ENCODE results near the gene CABLES2.

Gene CABLES2

GRCh38 chr20:62350629-62351422, 56.3 kb downstream of the CABLES2 start:
- no peak for DNase-seq (ENCODE audit: low read depth in 1 of 2, low spot score in 1 of 2)

- DNase-seq (ENCODE audit: low read depth in 1 of 2, low spot score in 1 of 2): no peak
These were observed 56.9 kb downstream of the CABLES2 start for GRCh38 chr20:62350098-62350628.

GRCh38 chr20:62349556-62350097, 57.5 kb downstream of the CABLES2 start:
- no peak for DNase-seq (ENCODE audit: low read depth in 1 of 2, low spot score in 1 of 2)

GRCh38 chr20:62348604-62349003, 58.5 kb downstream of the CABLES2 start:
- no peak for DNase-seq (ENCODE audit: low read depth in 1 of 2, low spot score in 1 of 2)

- no peak for DNase-seq (ENCODE audit: low read depth in 1 of 2, low spot score in 1 of 2)
These were observed 59.6 kb downstream of the CABLES2 start for GRCh38 chr20:62347445-62347844.

- DNase-seq (ENCODE audit: low read depth in 1 of 2, low spot score in 1 of 2): no peak
These were observed 60.0 kb downstream of the CABLES2 start for GRCh38 chr20:62347151-62347404.

- DNase-seq (ENCODE audit: low read depth in 1 of 2, low spot score in 1 of 2): no peak
These were observed 60.5 kb downstream of the CABLES2 start for GRCh38 chr20:62346398-62347150.

- no peak for DNase-seq (ENCODE audit: low read depth in 1 of 2, low spot score in 1 of 2)
These were observed 61.3 kb downstream of the CABLES2 start for GRCh38 chr20:62345681-62346370.

- no peak for DNase-seq (ENCODE audit: low read depth in 1 of 2, low spot score in 1 of 2)
These were observed 62.3 kb downstream of the CABLES2 start for GRCh38 chr20:62344782-62345181.

- DNase-seq (ENCODE audit: low read depth in 1 of 2, low spot score in 1 of 2): no peak
These were observed 63.0 kb downstream of the CABLES2 start for GRCh38 chr20:62344092-62344491.

- no peak for DNase-seq (ENCODE audit: low read depth in 1 of 2, low spot score in 1 of 2)
These were observed 64.2 kb downstream of the CABLES2 start for GRCh38 chr20:62342910-62343309.

GRCh38 chr20:62339647-62340062, 67.4 kb downstream of the CABLES2 start:
- DNase-seq (ENCODE audit: low read depth in 1 of 2, low spot score in 1 of 2): no peak
